ENCODE measurements around the gene PIEZO2. TPM values are rescaled to one million over a fixed set of nuclear protein-coding genes. Genes with fewer than 3 reads are reported as not detected.

PIEZO2 gene
- total and polyA plus RNA-seq, 2 donors (not counting 1 experiment from before 2014, with no cell fraction given), result not detected

- Mint-ChIP-seq H3K27ac (no peak overlapping the region), H3K9me3 (ENCODE audit: insufficient read depth) (no peaks in the 10 kb centered on the region), H3K4me1 (no peaks in the 10 kb centered on the region), H3K27me3 (peaks cover 15% of the 10 kb centered on the region), H3K4me3 (no peak overlapping the region)
- H2AFZ ChIP-seq (ENCODE audit: insufficient read depth, low read depth, low read length, poor library complexity, severe bottlenecking), result no peak overlapping the region
- TF ChIP-seq EZH2 (IDR thresholded peaks at IDR 0.05; ENCODE audit: borderline replicate concordance, insufficient read depth, low read depth, low read length, poor library complexity, severe bottlenecking), result no peak
- TF ChIP-seq CTCF (IDR thresholded peaks at IDR 0.05), result no peak
- H3K27me3 ChIP-seq (replicated peaks in 1 of 4; ENCODE audit: control extremely low read depth in 1 of 4, control insufficient read depth in 3 of 4, insufficient read depth in 4 of 4, low read length in 3 of 4), result peaks cover 0 to 15% (median 0%) of the 10 kb centered on the region in 4 experiments
- WGBS (ENCODE audit: insufficient coverage), result 98% methylated on average over 17 of the region's 18 CpGs
- H3K4me2 ChIP-seq (replicated peaks; ENCODE audit: low read depth, low read length, poor library complexity, severe bottlenecking), result no peak overlapping the region
- ATAC-seq (ENCODE audit: low read depth) (no peak), DNase-seq (no peak)
- H3K4me3 ChIP-seq (ENCODE audit: control extremely low read depth in 1 of 5, extremely low read depth in 1 of 5, insufficient read depth in 1 of 5, low read depth in 2 of 5, low read length in 4 of 5), result no peak overlapping the region
- H3K4me1 ChIP-seq (ENCODE audit: control insufficient read depth in 2 of 2, insufficient read depth in 2 of 2, low read length in 2 of 2), result no peaks in the 10 kb centered on the region
- POLR2A ChIA-PET, result no interaction called here
- H4K20me1 ChIP-seq (ENCODE audit: control insufficient read depth, insufficient read depth, low read length, poor library complexity, severe bottlenecking), result no peaks in the 10 kb centered on the region
- CTCF ChIA-PET, result no interaction called here
- H3K27ac ChIP-seq (ENCODE audit: low read length in 2 of 2), result no peak overlapping the region
- no peaks in the 10 kb centered on the region for H3K79me2 ChIP-seq (ENCODE audit: control insufficient read depth, insufficient read depth, low read length)
- no peak overlapping the region for H3K9ac ChIP-seq (ENCODE audit: low read length)
- intact Hi-C loops (cut with micrococcal nuclease), result no loop called here
- H3K9me3 ChIP-seq (ENCODE audit: control extremely low read depth in 1 of 3, control insufficient read depth in 2 of 3, insufficient read depth in 1 of 3, low read length in 2 of 3), result peaks cover 0 to 5% (median 0%) of the 10 kb centered on the region in 3 donors
- H3K36me3 ChIP-seq (replicated peaks in 1 of 2; ENCODE audit: control extremely low read depth in 1 of 2, control insufficient read depth in 1 of 2, extremely low read depth in 1 of 2, insufficient read depth in 2 of 2, low read length in 1 of 2), result no peaks in the 10 kb centered on the region
These were observed 424.7 kb downstream of the PIEZO2 start for GRCh38 chr18:10724666-10725065.

DNA sequence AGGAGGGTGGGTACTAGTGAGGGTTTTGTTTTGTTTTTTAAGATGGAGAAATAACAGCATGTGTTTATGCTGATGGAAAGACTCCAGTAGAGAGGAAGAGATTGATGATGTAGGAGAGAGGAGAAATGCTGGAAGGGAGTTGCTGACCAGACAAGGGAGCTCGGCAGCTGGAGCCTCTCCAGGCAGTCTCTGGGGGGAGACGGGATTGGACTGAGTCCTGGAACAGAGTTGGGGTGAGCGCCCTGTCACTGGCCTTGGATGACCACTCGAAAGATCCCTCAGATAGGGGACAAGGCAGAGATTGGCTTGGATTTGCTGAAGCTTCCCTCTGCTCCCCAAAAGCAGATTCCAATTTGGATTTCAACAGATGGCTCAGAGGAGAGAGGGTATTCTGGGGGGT, 425.9 kb downstream of the PIEZO2 start:
- Mint-ChIP-seq H3K27ac (no peak overlapping the region), H3K4me1 (no peaks in the 10 kb centered on the region), H3K27me3 (peaks cover 17% of the 10 kb centered on the region), H3K4me3 (no peak overlapping the region), H3K9me3 (ENCODE audit: insufficient read depth) (no peaks in the 10 kb centered on the region)
- Histone ChIP-seq H2AFZ (ENCODE audit: insufficient read depth, low read depth, low read length, poor library complexity, severe bottlenecking) (no peak overlapping the region), H3K27me3 (replicated peaks in 1 of 4; ENCODE audit: control extremely low read depth in 1 of 4, control insufficient read depth in 3 of 4, insufficient read depth in 4 of 4, low read length in 3 of 4) (peaks cover 0 to 15% (median 0%) of the 10 kb centered on the region in 4 experiments), H3K9me3 (ENCODE audit: control extremely low read depth in 1 of 3, control insufficient read depth in 2 of 3, insufficient read depth in 1 of 3, low read length in 2 of 3) (peaks cover 0 to 5% (median 0%) of the 10 kb centered on the region in 3 donors), H3K27ac (ENCODE audit: low read length in 2 of 2) (no peak overlapping the region), H4K20me1 (ENCODE audit: control insufficient read depth, insufficient read depth, low read length, poor library complexity, severe bottlenecking) (no peaks in the 10 kb centered on the region), H3K4me2 (replicated peaks; ENCODE audit: low read depth, low read length, poor library complexity, severe bottlenecking) (no peak overlapping the region), H3K36me3 (replicated peaks in 1 of 2; ENCODE audit: control extremely low read depth in 1 of 2, control insufficient read depth in 1 of 2, extremely low read depth in 1 of 2, insufficient read depth in 2 of 2, low read length in 1 of 2) (no peaks in the 10 kb centered on the region), H3K79me2 (ENCODE audit: control insufficient read depth, insufficient read depth, low read length) (no peaks in the 10 kb centered on the region), H3K9ac (ENCODE audit: low read length) (no peak overlapping the region), H3K4me1 (ENCODE audit: control insufficient read depth in 2 of 2, insufficient read depth in 2 of 2, low read length in 2 of 2) (no peaks in the 10 kb centered on the region), H3K4me3 (ENCODE audit: control extremely low read depth in 1 of 5, extremely low read depth in 1 of 5, insufficient read depth in 1 of 5, low read depth in 2 of 5, low read length in 4 of 5) (no peak overlapping the region)
- 96% methylated on average over 4 of the region's 4 CpGs for WGBS (ENCODE audit: insufficient coverage)
- ATAC-seq (ENCODE audit: low read depth) (no peak), DNase-seq (no peak)
- CTCF ChIA-PET, result no interaction called here
- POLR2A ChIA-PET, result no interaction called here
- intact Hi-C loops (cut with micrococcal nuclease), result no loop called here
- no peak for TF ChIP-seq EZH2 (IDR thresholded peaks at IDR 0.05; ENCODE audit: borderline replicate concordance, insufficient read depth, low read depth, low read length, poor library complexity, severe bottlenecking)
- no peak for TF ChIP-seq CTCF (IDR thresholded peaks at IDR 0.05)

All from B cell (primary cell).